ENCODE data around the gene TGFBR2.

GRCh38 chr3:30693470-30694120 is 87.2 kb downstream of the TGFBR2 start:
- TF ChIP-seq EZH2phosphoT487 (IDR thresholded peaks at IDR 0.05; ENCODE audit: insufficient read depth, low read depth): no peak
- TF ChIP-seq EZH2 (IDR thresholded peaks at IDR 0.05; ENCODE audit: insufficient read depth, poor library complexity, severe bottlenecking): no peak
